ENCODE measurements around the gene GADD45B. TPM values are rescaled to one million over a fixed set of nuclear protein-coding genes. Genes with fewer than 3 reads are reported as not detected.
"Not testable (repeated sequence)": the region's sequence is repeated elsewhere in the genome, so short reads cannot be mapped to it uniquely, and the experiment has no call there.

Gene GADD45B
- total RNA-seq, 1 donor from 2014 or later, result 4.9 TPM

- peaks cover 5% of the 10 kb centered on the region for H3K4me1 Mint-ChIP-seq (ENCODE audit: low read depth)
- peaks cover 3% of the 10 kb centered on the region for H3K27me3 Mint-ChIP-seq
- no peak for DNase-seq (ENCODE audit: low spot score, unreplicated experiment)
- no peaks in the 10 kb centered on the region for H3K9me3 Mint-ChIP-seq (ENCODE audit: low read depth)
- no peak for TF ChIP-seq CTCF (IDR thresholded peaks at IDR 0.05; ENCODE audit: unreplicated experiment)
- H3K36me3 Mint-ChIP-seq (ENCODE audit: insufficient read depth), result no peaks in the 10 kb centered on the region
- peak overlapping the region; percentile 84 for H3K4me3 Mint-ChIP-seq (ENCODE audit: low read depth)
- H3K27ac Mint-ChIP-seq, result peak overlapping the region; percentile 67
Observed at GRCh38 chr19:2457394-2458037, 18.4 kb upstream of the GADD45B start.

GRCh38 chr19:2458054-2458453, 17.9 kb upstream of the GADD45B start:
- Mint-ChIP-seq H3K4me3 (ENCODE audit: low read depth) (no peak overlapping the region), H3K4me1 (ENCODE audit: low read depth) (peaks cover 5% of the 10 kb centered on the region), H3K36me3 (ENCODE audit: insufficient read depth) (no peaks in the 10 kb centered on the region), H3K27me3 (peaks cover 3% of the 10 kb centered on the region), H3K27ac (peak overlapping the region; percentile 59), H3K9me3 (ENCODE audit: low read depth) (no peaks in the 10 kb centered on the region)
- no peak for TF ChIP-seq CTCF (IDR thresholded peaks at IDR 0.05; ENCODE audit: unreplicated experiment)
- DNase-seq (ENCODE audit: low spot score, unreplicated experiment), result no peak

- H3K4me3 Mint-ChIP-seq (ENCODE audit: low read depth); H3K27ac Mint-ChIP-seq; H3K27me3 Mint-ChIP-seq; H3K36me3 Mint-ChIP-seq (ENCODE audit: insufficient read depth); H3K4me1 Mint-ChIP-seq (ENCODE audit: low read depth); H3K9me3 Mint-ChIP-seq (ENCODE audit: low read depth); DNase-seq (ENCODE audit: low spot score, unreplicated experiment): not testable (repeated sequence)
Observed at GRCh38 chr19:2458776-2459175, 17.2 kb upstream of the GADD45B start.

GRCh38 chr19:2460245-2460644, 15.7 kb upstream of the GADD45B start:
- Mint-ChIP-seq H3K36me3 (ENCODE audit: insufficient read depth) (no peaks in the 10 kb centered on the region), H3K4me3 (ENCODE audit: low read depth) (no peak overlapping the region), H3K4me1 (ENCODE audit: low read depth) (peaks cover 2% of the 10 kb centered on the region), H3K9me3 (ENCODE audit: low read depth) (no peaks in the 10 kb centered on the region), H3K27ac (no peak overlapping the region), H3K27me3 (peaks cover 3% of the 10 kb centered on the region)
- DNase-seq (ENCODE audit: low spot score, unreplicated experiment), result no peak
- no peak for TF ChIP-seq CTCF (IDR thresholded peaks at IDR 0.05; ENCODE audit: unreplicated experiment)

GRCh38 chr19:2461751-2462634, 13.9 kb upstream of the GADD45B start:
- Mint-ChIP-seq H3K4me1 (ENCODE audit: low read depth) (peaks cover 2% of the 10 kb centered on the region), H3K27me3 (peaks cover 3% of the 10 kb centered on the region), H3K36me3 (ENCODE audit: insufficient read depth) (no peaks in the 10 kb centered on the region), H3K4me3 (ENCODE audit: low read depth) (peak overlapping the region; percentile 66), H3K27ac (no peak overlapping the region), H3K9me3 (ENCODE audit: low read depth) (no peaks in the 10 kb centered on the region)
- no peak for DNase-seq (ENCODE audit: low spot score, unreplicated experiment)
- no peak for TF ChIP-seq CTCF (IDR thresholded peaks at IDR 0.05; ENCODE audit: unreplicated experiment)

Data from progenitor cell of endocrine pancreas (in vitro differentiated cells).